H1 (cell line): Measurements from ENCODE around the gene RBBP5. TPM values are rescaled to one million over a fixed set of nuclear protein-coding genes. Genes with fewer than 3 reads are reported as not detected.

Experiments used
- CTCF ChIA-PET: fragments of 300-600 bp; sonication (Branson Sonifier 250); formaldehyde crosslinking; loops from one replicate; lab custom pipeline; 2021; ENCODE audit not compliant: partially characterized antibody; lab: Charles Lee
- POLR2A ChIA-PET: fragments of 300-600 bp; sonication (Branson Sonifier 250); formaldehyde crosslinking; loops from one replicate; lab custom pipeline; 2021; ENCODE audit warnings: inconsistent platforms; ENCODE audit not compliant: partially characterized antibody; lab: Charles Lee
- DNase-seq, 2 experiments: peaks; one replicate each; pipeline versions ENCODE4 v3.0.0 to v3.0.0-alpha.2; 2010 to 2022; ENCODE audit warnings: low spot score in 2 of 2, low read depth in 1 of 2, mixed read lengths in 1 of 2
- FAIRE-seq: peaks from 2 replicates; lab custom pipeline; 2011; peaks lifted over from hg19 to GRCh38; lab: Jason Lieb, UNC
- H2AFZ ChIP-seq: 2 replicates; pipeline ENCODE4 v1.8.1; 2012; ENCODE audit warnings: low read length, inconsistent platforms
- H2AK5ac ChIP-seq: 2 replicates; pipeline ENCODE4 v1.6.1; 2013; ENCODE audit warnings: low read depth, low read length
- H2BK120ac ChIP-seq: replicated peaks from 2 replicates; pipeline ENCODE3; 2013; ENCODE audit warnings: low read depth, low read length, inconsistent platforms
- H2BK12ac ChIP-seq: 2 replicates; pipeline ENCODE4 v1.6.1; 2013; ENCODE audit warnings: low read depth, low read length
- H2BK15ac ChIP-seq: 2 replicates; pipeline ENCODE4 v1.6.1; 2013; ENCODE audit warnings: low read length
- H2BK20ac ChIP-seq: 2 replicates; pipeline ENCODE4 v1.6.1; 2013; ENCODE audit warnings: low read length
- H2BK5ac ChIP-seq: 2 replicates; pipeline ENCODE4 v1.6.1; 2013; ENCODE audit warnings: low read depth, low read length
- H3K14ac ChIP-seq: 2 replicates; pipeline ENCODE4 v1.6.1; 2013; ENCODE audit warnings: inconsistent platforms; ENCODE audit not compliant: insufficient read length
- H3K18ac ChIP-seq: 2 replicates; pipeline ENCODE4 v1.6.1; 2013; ENCODE audit warnings: low read length; ENCODE audit errors: extremely low read depth
- H3K23ac ChIP-seq: 2 replicates; pipeline ENCODE4 v1.6.1; 2013; ENCODE audit warnings: inconsistent platforms; ENCODE audit not compliant: insufficient read length
- H3K23me2 ChIP-seq: 2 replicates; pipeline ENCODE4 v1.6.1; 2013; ENCODE audit warnings: low read depth, low read length
- H3K27ac ChIP-seq: 2 replicates; pipeline ENCODE4 v1.6.1; 2011; ENCODE audit warnings: low read depth, low read length, inconsistent platforms
- H3K27me3 ChIP-seq, 4 experiments: replicated peaks in 1 of 4; 1 replicate in 1 of 4; 2 replicates in 3 of 4; pipeline versions ENCODE4 v1.6.1 to v1.8.1; 2011 to 2013; ENCODE audit warnings: low read length in 3 of 4, mild to moderate bottlenecking in 3 of 4, inconsistent platforms in 2 of 4, mixed read lengths in 2 of 4, moderate library complexity in 1 of 4; ENCODE audit not compliant: control insufficient read depth in 3 of 4, insufficient read depth in 3 of 4; ENCODE audit errors: extremely low read depth in 1 of 4
- H3K36me3 ChIP-seq, 4 experiments: 2 replicates each; pipeline versions ENCODE4 v1.6.1 to v1.8.1; 2011 to 2013; ENCODE audit warnings: mild to moderate bottlenecking in 4 of 4, low read length in 3 of 4, moderate library complexity in 2 of 4, control low read depth in 1 of 4, inconsistent platforms in 1 of 4; ENCODE audit not compliant: insufficient read depth in 4 of 4, control insufficient read depth in 2 of 4
- H3K4ac ChIP-seq: replicated peaks from 2 replicates; pipeline ENCODE3; 2013; ENCODE audit warnings: low read length, low read depth, mixed read lengths, inconsistent platforms; ENCODE audit not compliant: insufficient read length
- H3K4me1 ChIP-seq, 4 experiments: replicated peaks in 1 of 4; 1 replicate in 1 of 4; 2 replicates in 3 of 4; pipeline versions ENCODE4 v1.6.1 to v1.8.1; 2011 to 2013; ENCODE audit warnings: low read length in 3 of 4, inconsistent platforms in 2 of 4, mixed read lengths in 1 of 4; ENCODE audit not compliant: insufficient read depth in 4 of 4, control insufficient read depth in 3 of 4
- H3K4me2 ChIP-seq, 2 experiments: 2 replicates each; pipeline versions ENCODE4 v1.6.1 to v1.8.1; 2011 to 2013; ENCODE audit warnings: low read depth in 2 of 2, low read length in 2 of 2, control low read depth in 1 of 2, inconsistent platforms in 1 of 2, mild to moderate bottlenecking in 1 of 2; ENCODE audit not compliant: insufficient read depth in 1 of 2
- H3K4me3 ChIP-seq, 4 experiments: fragments of 200-600, 300-600 bp in 1 of 4; sonication (generic), shearing (Covaris generic), sonication (Bioruptor Twin) in 1 of 4; 2 replicates each; pipeline versions ENCODE4 v1.5.1 to v1.8.1; 2011 to 2016; ENCODE audit warnings: low read length in 4 of 4, low read depth in 3 of 4, control low read depth in 2 of 4, inconsistent platforms in 2 of 4, mild to moderate bottlenecking in 2 of 4, mixed read lengths in 1 of 4, moderate library complexity in 1 of 4; ENCODE audit not compliant: insufficient read depth in 2 of 4; ENCODE audit errors: extremely low read depth in 1 of 4
- H3K56ac ChIP-seq: replicated peaks from 2 replicates; pipeline ENCODE3; 2013; ENCODE audit warnings: low read depth, mild to moderate bottlenecking, mixed read lengths, low read length, inconsistent platforms; ENCODE audit not compliant: insufficient read length
- H3K79me1 ChIP-seq: 2 replicates; pipeline ENCODE4 v1.6.1; 2013; ENCODE audit warnings: low read depth, low read length, control low read depth
- H3K79me2 ChIP-seq, 2 experiments: 2 replicates each; pipeline versions ENCODE4 v1.6.1 to v1.8.1; 2012 to 2013; ENCODE audit warnings: low read length in 2 of 2, mild to moderate bottlenecking in 2 of 2, inconsistent platforms in 1 of 2; ENCODE audit not compliant: insufficient read depth in 2 of 2, control insufficient read depth in 1 of 2
- H3K9ac ChIP-seq, 4 experiments: replicated peaks in 1 of 4; 1 replicate in 1 of 4; 2 replicates in 3 of 4; pipeline versions ENCODE4 v1.6.1 to v1.8.1; 2011 to 2013; ENCODE audit warnings: low read depth in 3 of 4, low read length in 3 of 4, control low read depth in 2 of 4, mild to moderate bottlenecking in 2 of 4, moderate library complexity in 2 of 4, inconsistent platforms in 1 of 4; ENCODE audit errors: extremely low read depth in 1 of 4
- H3K9me3 ChIP-seq, 2 experiments: 2 replicates each; pipeline versions ENCODE4 v1.6.1 to v1.8.1; 2012 to 2013; ENCODE audit warnings: mild to moderate bottlenecking in 2 of 2, moderate library complexity in 2 of 2, control low read depth in 1 of 2, inconsistent platforms in 1 of 2, low read depth in 1 of 2, low read length in 1 of 2, mixed read lengths in 1 of 2; ENCODE audit not compliant: insufficient read depth in 2 of 2
- H4K20me1 ChIP-seq, 2 experiments: replicated peaks in 1 of 2; 2 replicates each; pipeline versions ENCODE3 to v1.8.1; 2011 to 2013; ENCODE audit warnings: inconsistent platforms in 2 of 2, low read length in 2 of 2, mild to moderate bottlenecking in 1 of 2; ENCODE audit not compliant: insufficient read depth in 2 of 2, control insufficient read depth in 1 of 2
- H4K5ac ChIP-seq: 2 replicates; pipeline ENCODE4 v1.6.1; 2013; ENCODE audit warnings: low read length, low read depth, mixed read lengths, inconsistent platforms; ENCODE audit not compliant: insufficient read length
- H4K8ac ChIP-seq: 2 replicates; pipeline ENCODE4 v1.8.0; 2013; ENCODE audit warnings: mild to moderate bottlenecking, moderate library complexity, low read length, inconsistent platforms; ENCODE audit not compliant: insufficient read depth; ENCODE audit errors: extremely low read depth
- H4K91ac ChIP-seq: replicated peaks from 2 replicates; pipeline ENCODE3; 2013; ENCODE audit warnings: low read length, mixed read lengths, inconsistent platforms; ENCODE audit not compliant: insufficient read length
- RBBP5 ChIP-seq: IDR thresholded peaks from 2 replicates; pipeline ENCODE4 v1.7.1; 2012; ENCODE audit warnings: low read depth, mild to moderate bottlenecking, inconsistent platforms, low read length, moderate library complexity, borderline replicate concordance
- WGBS, 2 experiments: shearing (Covaris generic) in 1 of 2; methylation state at CpG; one replicate each; pipeline versions ENCODE4 v1.1.6 to v1.1.7; 2013 to 2015; ENCODE audit warnings: low lambda C conversion rate in 2 of 2, mixed read lengths in 2 of 2, inconsistent platforms in 1 of 2, low coverage in 1 of 2, missing lambda C conversion rate in 1 of 2; ENCODE audit not compliant: insufficient replicate concordance in 2 of 2, insufficient coverage in 1 of 2, insufficient read length in 1 of 2; ENCODE audit errors: extremely low coverage in 1 of 2, missing lambda C conversion rate in 1 of 2; 5-methylcytosine and 5-hydroxymethylcytosine counted together
- polyA plus RNA-seq, 7 experiments: library from polyadenylated mRNA; depleted of rRNA in 3 of 7; stranded (reverse) in 5 of 7; unstranded in 2 of 7; fragments of >200 nt in 5 of 7; fragments of 200-250 nt in 2 of 7; gene quantifications; 1 replicate in 5 of 7; 2 replicates in 1 of 7; 4 replicates in 1 of 7; pipeline versions ENCODE4 v1.2.1 to v1.2.3, GENCODE V29; 2011 to 2013; ENCODE audit warnings: missing spikeins in 2 of 7, mixed read lengths in 2 of 7
- total RNA-seq: library from RNA; stranded (reverse); fragmentation: NEBNext Ultra II Directional; extraction: Animal tissue kit (Norgen Biotek cat#: 25700); gene quantifications from 2 replicates; pipeline ENCODE4 v1.2.1, GENCODE V29; 2021

Gene RBBP5
- total and polyA plus RNA-seq, 2 of the 8 experiments (the other 6 are each of a cell fraction or from before 2014, with no cell fraction given) = 6.7 to 21.5 TPM

- H2AK5ac ChIP-seq = no peak overlapping the region
- no peaks in the 10 kb centered on the region for H3K79me1 ChIP-seq
- no peak overlapping the region for H3K56ac ChIP-seq
- FAIRE-seq = no peak
- H3K14ac ChIP-seq = no peak overlapping the region
- H3K4me2 ChIP-seq = no peak overlapping the region
- H2BK120ac ChIP-seq = no peak overlapping the region
- no peaks in the 10 kb centered on the region for H3K36me3 ChIP-seq
- H3K27ac ChIP-seq = no peak overlapping the region
- peaks cover 13 to 27% (median 16%) of the 10 kb centered on the region in 4 experiments for H3K4me1 ChIP-seq
- no peak for DNase-seq
- TF ChIP-seq RBBP5 = no peak
- no peak overlapping the region for H3K23ac ChIP-seq
- H2BK12ac ChIP-seq = no peak overlapping the region
- no peak overlapping the region for H4K8ac ChIP-seq
- no peaks in the 10 kb centered on the region for H3K9me3 ChIP-seq
- H2BK20ac ChIP-seq = no peak overlapping the region
- ChIA-PET CTCF (interaction anchor here (0.6 to 38.9 kb wide), 3 partner anchors 12 to 60 kb away, joined by 3 to 1336 read pairs (median 102); no protein-coding TSS in a partner anchor), POLR2A (no interaction called here)
- WGBS, 2 experiments = 81% methylated on average over 5 of the region's 5 CpGs; no CpG with 5 or more reads in 1 of the 2 experiments
- no peak overlapping the region for H3K4me3 ChIP-seq
- H4K91ac ChIP-seq = no peak overlapping the region
- no peak overlapping the region for H2BK15ac ChIP-seq
- no peaks in the 10 kb centered on the region for H3K79me2 ChIP-seq
- no peak overlapping the region for H2AFZ ChIP-seq
- H3K4ac ChIP-seq = no peak overlapping the region
- H4K20me1 ChIP-seq = peaks cover 2 to 3% of the 10 kb centered on the region in 2 experiments
- H2BK5ac ChIP-seq = no peak overlapping the region
- no peak overlapping the region for H3K9ac ChIP-seq
- H3K23me2 ChIP-seq = peaks cover 2% of the 10 kb centered on the region; the same call in 1 of the 2 replicates
- H3K27me3 ChIP-seq = peaks cover 0 to 16% (median 10%) of the 10 kb centered on the region in 4 experiments; a peak in 5 of 7 replicates
- H4K5ac ChIP-seq = no peak overlapping the region
- H3K18ac ChIP-seq = no peak overlapping the region
These were observed 74.0 kb downstream of the RBBP5 start for GRCh38 chr1:205047764-205048231.
